Measurements from ENCODE around the gene HS3ST5. TPM values are rescaled to one million over a fixed set of nuclear protein-coding genes. Genes with fewer than 3 reads are reported as not detected.

Gene HS3ST5
- total RNA-seq, 1 donor from 2014 or later: 3.6 TPM

DNA sequence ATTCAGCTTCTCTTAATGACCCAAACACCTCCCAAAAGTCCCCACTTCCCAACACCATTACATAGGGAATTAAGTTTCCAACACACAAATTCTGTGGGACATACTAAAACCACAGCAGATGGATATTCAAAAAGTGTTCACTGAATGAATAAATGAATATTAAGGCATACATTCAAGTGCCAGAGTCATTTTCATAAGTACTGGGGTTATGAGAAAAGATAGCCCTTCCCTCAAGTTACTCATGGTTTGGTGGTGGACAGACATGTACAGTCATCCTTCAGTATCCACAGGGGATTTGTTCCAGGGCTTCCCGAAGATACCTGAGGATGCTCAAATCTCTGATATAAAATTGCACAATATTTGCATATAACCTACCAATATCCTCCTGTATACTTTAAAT is 50.4 kb downstream of the HS3ST5 start:
- H3K4me3 Mint-ChIP-seq: no peak overlapping the region
- TF ChIP-seq CTCF (conservative IDR thresholded peaks at IDR 0.05): no peak
- H3K27me3 Mint-ChIP-seq: peaks cover 5% of the 10 kb centered on the region
- DNase-seq (ENCODE audit: extremely low spot score, unreplicated experiment): no peak
- peaks cover 7% of the 10 kb centered on the region for H3K9me3 Mint-ChIP-seq
- peaks cover 5% of the 10 kb centered on the region for H3K4me1 Mint-ChIP-seq (ENCODE audit: unreplicated experiment)
- peaks cover 5% of the 10 kb centered on the region for H3K36me3 Mint-ChIP-seq
- H3K27ac Mint-ChIP-seq: no peak overlapping the region

- H3K4me1 Mint-ChIP-seq (ENCODE audit: unreplicated experiment): peaks cover 5% of the 10 kb centered on the region
- H3K36me3 Mint-ChIP-seq: peaks cover 5% of the 10 kb centered on the region
- H3K4me3 Mint-ChIP-seq: no peak overlapping the region
- peaks cover 7% of the 10 kb centered on the region for H3K9me3 Mint-ChIP-seq
- DNase-seq (ENCODE audit: extremely low spot score, unreplicated experiment): no peak
- no peak for TF ChIP-seq CTCF (conservative IDR thresholded peaks at IDR 0.05)
- no peak overlapping the region for H3K27ac Mint-ChIP-seq
- peaks cover 5% of the 10 kb centered on the region for H3K27me3 Mint-ChIP-seq
Observed at GRCh38 chr6:114291428-114291827, 51.4 kb downstream of the HS3ST5 start.

- H3K27me3 Mint-ChIP-seq: peaks cover 5% of the 10 kb centered on the region
- H3K4me3 Mint-ChIP-seq: no peak overlapping the region
- no peak for TF ChIP-seq CTCF (conservative IDR thresholded peaks at IDR 0.05)
- H3K27ac Mint-ChIP-seq: no peak overlapping the region
- H3K9me3 Mint-ChIP-seq: peaks cover 7% of the 10 kb centered on the region
- peaks cover 5% of the 10 kb centered on the region for H3K36me3 Mint-ChIP-seq
- DNase-seq (ENCODE audit: extremely low spot score, unreplicated experiment): no peak
- H3K4me1 Mint-ChIP-seq (ENCODE audit: unreplicated experiment): peaks cover 5% of the 10 kb centered on the region
Observed at GRCh38 chr6:114290864-114291263, 52.0 kb downstream of the HS3ST5 start.

- H3K36me3 Mint-ChIP-seq: peaks cover 5% of the 10 kb centered on the region
- no peak for DNase-seq (ENCODE audit: extremely low spot score, unreplicated experiment)
- no peak overlapping the region for H3K27ac Mint-ChIP-seq
- peaks cover 5% of the 10 kb centered on the region for H3K4me1 Mint-ChIP-seq (ENCODE audit: unreplicated experiment)
- H3K27me3 Mint-ChIP-seq: peaks cover 5% of the 10 kb centered on the region
- TF ChIP-seq CTCF (conservative IDR thresholded peaks at IDR 0.05): no peak
- peaks cover 7% of the 10 kb centered on the region for H3K9me3 Mint-ChIP-seq
- no peak overlapping the region for H3K4me3 Mint-ChIP-seq
Observed at GRCh38 chr6:114288701-114289495, 53.9 kb downstream of the HS3ST5 start.

DNA sequence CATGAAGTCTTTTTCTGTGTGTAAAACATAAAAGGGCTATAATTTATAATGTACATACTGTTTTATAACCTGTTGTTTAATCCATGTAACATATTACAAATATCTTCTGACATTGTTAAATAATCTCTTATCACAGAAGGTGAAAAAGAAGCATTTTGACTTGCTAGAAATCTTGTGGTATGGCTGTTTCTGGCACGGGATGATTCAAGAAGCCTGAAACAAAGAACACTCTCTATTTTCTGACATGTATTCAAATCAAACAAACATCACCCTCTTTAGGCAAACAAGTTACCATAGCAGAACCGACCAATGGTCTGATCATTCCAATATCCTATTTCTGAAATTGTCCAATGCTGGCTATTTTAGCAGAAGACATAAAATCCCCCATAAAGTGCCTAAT is 55.4 kb downstream of the HS3ST5 start:
- Mint-ChIP-seq H3K36me3 (no peaks in the 10 kb centered on the region), H3K4me3 (no peak overlapping the region), H3K9me3 (peaks cover 7% of the 10 kb centered on the region), H3K27ac (no peak overlapping the region), H3K27me3 (peaks cover 5% of the 10 kb centered on the region), H3K4me1 (ENCODE audit: unreplicated experiment) (peaks cover 5% of the 10 kb centered on the region)
- DNase-seq (ENCODE audit: extremely low spot score, unreplicated experiment): no peak
- TF ChIP-seq CTCF (conservative IDR thresholded peaks at IDR 0.05): no peak

Data from type B pancreatic cell (in vitro differentiated cells).